Uterus (tissue), 4 donors: Measurements from ENCODE around the gene VSTM4. TPM values are rescaled to one million over a fixed set of nuclear protein-coding genes. Genes with fewer than 3 reads are reported as not detected.

Experiments
- DNase-seq, 2 donors: peaks; one replicate each; pipeline ENCODE4 v3.0.0-alpha.2; 2019 to 2020
- H3K27ac ChIP-seq, 2 donors: fragments of 200-600 bp; sonication (generic); 1 replicate in 1 of 2; 2 replicates in 1 of 2; pipeline ENCODE4 v1.5.1; 2016 to 2018
- H3K27me3 ChIP-seq, 2 donors: fragments of 200-600 bp; sonication (generic); one replicate each; pipeline ENCODE4 v1.5.1; 2018 to 2019; ENCODE audit warnings: control low read depth in 1 of 2
- H3K36me3 ChIP-seq, 2 donors: fragments of 200-600 bp; sonication (generic); one replicate each; pipeline ENCODE4 v1.5.1; 2019; ENCODE audit warnings: control low read depth in 1 of 2
- H3K4me1 ChIP-seq, 2 donors: fragments of 200-600 bp; sonication (generic); one replicate each; pipeline ENCODE4 v1.5.1; 2018 to 2019; ENCODE audit warnings: control low read depth in 1 of 2
- H3K4me3 ChIP-seq, 2 donors: fragments of 200-600 bp; sonication (generic); 1 replicate in 1 of 2; 2 replicates in 1 of 2; pipeline ENCODE4 v1.5.1; 2018 to 2019; ENCODE audit warnings: mild to moderate bottlenecking in 1 of 2
- H3K9me3 ChIP-seq, 2 donors: fragments of 200-600 bp; sonication (generic); one replicate each; pipeline ENCODE4 v1.5.1; 2019; ENCODE audit warnings: control low read depth in 1 of 2
- CTCF ChIP-seq, 4 experiments: fragments of 200-600 bp in 2 of 4; fragments of 450-650 bp in 2 of 4; sonication (generic) in 2 of 4; IDR thresholded peaks; one replicate each; pipeline ENCODE4 v1.5.1; 2016 to 2019; ENCODE audit warnings: antibody characterized with exemption in 4 of 4, mild to moderate bottlenecking in 2 of 4, moderate library complexity in 1 of 4
- POLR2A ChIP-seq, 2 donors: fragments of 450-650 bp; IDR thresholded peaks; one replicate each; pipeline ENCODE4 v1.6.1; 2016; ENCODE audit warnings: antibody characterized with exemption in 2 of 2, mild to moderate bottlenecking in 1 of 2, moderate library complexity in 1 of 2
- intact Hi-C: fragments of 100-400 bp; cut with DNase I; formaldehyde crosslinking; loops from one replicate; pipeline ENCODE4 v1.15.1; 2023; ENCODE audit warnings: low total_unique reads
- microRNA-seq: library from miRNA; unstranded; fragments of <30 nt; microRNA quantifications from one replicate; pipeline ENCODE4, GENCODE V29; 2016; ENCODE audit warnings: borderline microRNAs expressed, borderline replicate concordance
- small RNA-seq: library from RNA; depleted of rRNA; stranded (forward); fragments of <200 nt; gene quantifications from one replicate; pipeline ENCODE3, GENCODE V24; 2016
- total RNA-seq, 4 donors: library from RNA; depleted of rRNA in 3 of 4; stranded (reverse); fragments of >200 nt in 3 of 4; gene quantifications; one replicate each; pipeline versions ENCODE4 v1.1.0 to v1.2.4, GENCODE V29; 2014 to 2023
- donor health status: DM: yes; HTN: yes; CAD: no.

The VSTM4 gene
- total RNA-seq, 4 donors from 2014 or later = 10.3 to 46.6 (median 19.3) TPM

- no peaks in the 10 kb centered on the region for H3K9me3 ChIP-seq
- DNase-seq = no peak
- intact Hi-C loops = no loop called here
- no peak overlapping the region for H3K4me3 ChIP-seq
- no peaks in the 10 kb centered on the region for H3K27me3 ChIP-seq
- TF ChIP-seq POLR2A (IDR thresholded peaks at IDR 0.05) = no peak
- TF ChIP-seq CTCF (IDR thresholded peaks at IDR 0.05) = no peak
- H3K4me1 ChIP-seq = no peaks in the 10 kb centered on the region
- no peaks in the 10 kb centered on the region for H3K36me3 ChIP-seq
- no peak overlapping the region for H3K27ac ChIP-seq
These were observed 149.9 kb downstream of the VSTM4 start for GRCh38 chr10:48965460-48965859.

Small RNA genes lying within 50 kb of the gene (microRNA-seq; reads per million reads assigned to microRNA genes)
- not detected for gene MIR4294

Small RNA genes lying within 50 kb of the gene (small RNA-seq; reads per million reads assigned to genes)
- gene MIR4294 = not detected

Other genes starting within 250 kb of the VSTM4 start
- gene LRRC18, start 175.7 kb downstream of the VSTM4 start, total RNA-seq = under 1 TPM in 1 of 4 donors, not detected in 3; 0.21 TPM
- not detected for gene FAM170B, start 18.5 kb upstream of the VSTM4 start, total RNA-seq
- gene TMEM273, start 72.9 kb upstream of the VSTM4 start, total RNA-seq = 10 to 100 TPM in 3 of 4 donors, 1 to 10 TPM in 1; 8.5 to 38.9 (median 14.7) TPM
- gene C10orf71, start 183.6 kb upstream of the VSTM4 start, total RNA-seq = not detected